GM19463 (cell line): Measurements from ENCODE around the gene MAPK8.

Experiments used
- ATAC-seq: cut with Tn5 transposase; IDR thresholded peaks from one replicate; pipeline ENCODE4 v1.9.1; 2021; ENCODE audit warnings: mild to moderate bottlenecking, moderate library complexity; ENCODE audit not compliant: unreplicated experiment

The MAPK8 gene

GRCh38 chr10:48378675-48379074 lies 72.2 kb downstream of the MAPK8 start:
- no peak for ATAC-seq

- no peak for ATAC-seq
These were observed 75.5 kb downstream of the MAPK8 start for GRCh38 chr10:48381971-48382370.

GRCh38 chr10:48382982-48383381 lies 76.5 kb downstream of the MAPK8 start:
- ATAC-seq, result no peak

- ATAC-seq, result no peak
These were observed 76.9 kb downstream of the MAPK8 start for GRCh38 chr10:48383393-48383792.

GRCh38 chr10:48384699-48384982 lies 78.2 kb downstream of the MAPK8 start:
- ATAC-seq, result no peak

GRCh38 chr10:48389272-48389671 lies 82.8 kb downstream of the MAPK8 start:
- ATAC-seq, result no peak

- no peak for ATAC-seq
These were observed 83.5 kb downstream of the MAPK8 start for GRCh38 chr10:48389846-48390557.

GRCh38 chr10:48390558-48390871 lies 84.0 kb downstream of the MAPK8 start:
- ATAC-seq, result no peak

- ATAC-seq, result peak; percentile 78
These were observed 84.7 kb downstream of the MAPK8 start for GRCh38 chr10:48390933-48391845.

- ATAC-seq, result no peak
These were observed 85.5 kb downstream of the MAPK8 start for GRCh38 chr10:48391994-48392393.

- no peak for ATAC-seq
These were observed 91.8 kb downstream of the MAPK8 start for GRCh38 chr10:48398261-48398660.

- ATAC-seq, result no peak
These were observed 92.6 kb downstream of the MAPK8 start for GRCh38 chr10:48399056-48399541.

GRCh38 chr10:48399551-48399950 lies 93.1 kb downstream of the MAPK8 start:
- ATAC-seq, result no peak

- no peak for ATAC-seq
These were observed 93.8 kb downstream of the MAPK8 start for GRCh38 chr10:48400129-48400849.

- ATAC-seq, result no peak
These were observed 94.4 kb downstream of the MAPK8 start for GRCh38 chr10:48400850-48401220.

GRCh38 chr10:48404646-48405045 lies 98.2 kb downstream of the MAPK8 start:
- ATAC-seq, result no peak

GRCh38 chr10:48406204-48406603 lies 99.7 kb downstream of the MAPK8 start:
- no peak for ATAC-seq

GRCh38 chr10:48406658-48407057 lies 100.2 kb downstream of the MAPK8 start:
- no peak for ATAC-seq

GRCh38 chr10:48410503-48410902 lies 104.0 kb downstream of the MAPK8 start:
- no peak for ATAC-seq

GRCh38 chr10:48411510-48411909 lies 105.0 kb downstream of the MAPK8 start:
- no peak for ATAC-seq

- ATAC-seq, result no peak
These were observed 105.6 kb downstream of the MAPK8 start for GRCh38 chr10:48412081-48412480.

- no peak for ATAC-seq
These were observed 106.5 kb downstream of the MAPK8 start for GRCh38 chr10:48412933-48413332.
